DOHH2 (cell line): ENCODE measurements around the gene FBXL13.

ENCODE experiments used
- EZH2phosphoT487 ChIP-seq: fragments of 200-600 bp; sonication (generic); IDR thresholded peaks from 2 replicates; pipeline ENCODE4 v1.6.1; 2017; ENCODE audit warnings: borderline replicate concordance, mild to moderate bottlenecking, antibody characterized with exemption, low read length, moderate library complexity, mixed read lengths
- TF ChIP-seq, protein P1 (sequence below): fragments of 200-600 bp; sonication (generic); IDR thresholded peaks from one replicate; pipeline ENCODE4 v1.5.1; 2014; ENCODE audit warnings: antibody characterized with exemption, mild to moderate bottlenecking, low read depth, low read length; ENCODE audit not compliant: poor library complexity, severe bottlenecking

DNA sequence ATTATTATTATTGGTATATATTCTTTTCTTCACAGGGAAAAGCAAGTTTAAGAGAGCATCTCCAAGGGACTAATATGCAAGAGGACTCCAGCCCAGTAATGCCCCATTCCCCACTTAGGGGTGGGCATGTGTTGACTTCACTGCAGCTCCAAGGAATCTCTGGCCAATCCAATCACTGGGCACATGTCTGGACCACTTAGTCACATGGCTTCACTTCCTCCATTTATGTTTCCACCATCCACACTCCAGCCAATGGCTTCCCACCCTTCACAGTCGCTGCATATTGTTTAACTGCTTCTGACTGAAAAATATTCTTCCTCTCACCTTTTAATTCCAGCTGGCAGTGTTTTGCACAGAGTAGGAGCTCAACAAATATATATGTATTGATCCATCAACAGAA is 43.6 kb downstream of the FBXL13 start:
- TF ChIP-seq, protein P1, sequence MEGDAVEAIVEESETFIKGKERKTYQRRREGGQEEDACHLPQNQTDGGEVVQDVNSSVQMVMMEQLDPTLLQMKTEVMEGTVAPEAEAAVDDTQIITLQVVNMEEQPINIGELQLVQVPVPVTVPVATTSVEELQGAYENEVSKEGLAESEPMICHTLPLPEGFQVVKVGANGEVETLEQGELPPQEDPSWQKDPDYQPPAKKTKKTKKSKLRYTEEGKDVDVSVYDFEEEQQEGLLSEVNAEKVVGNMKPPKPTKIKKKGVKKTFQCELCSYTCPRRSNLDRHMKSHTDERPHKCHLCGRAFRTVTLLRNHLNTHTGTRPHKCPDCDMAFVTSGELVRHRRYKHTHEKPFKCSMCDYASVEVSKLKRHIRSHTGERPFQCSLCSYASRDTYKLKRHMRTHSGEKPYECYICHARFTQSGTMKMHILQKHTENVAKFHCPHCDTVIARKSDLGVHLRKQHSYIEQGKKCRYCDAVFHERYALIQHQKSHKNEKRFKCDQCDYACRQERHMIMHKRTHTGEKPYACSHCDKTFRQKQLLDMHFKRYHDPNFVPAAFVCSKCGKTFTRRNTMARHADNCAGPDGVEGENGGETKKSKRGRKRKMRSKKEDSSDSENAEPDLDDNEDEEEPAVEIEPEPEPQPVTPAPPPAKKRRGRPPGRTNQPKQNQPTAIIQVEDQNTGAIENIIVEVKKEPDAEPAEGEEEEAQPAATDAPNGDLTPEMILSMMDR = no peak
- no peak for TF ChIP-seq EZH2phosphoT487
